CD4-positive, alpha-beta T cell treated with Interleukin-10 for 1 hour (primary cell): ENCODE results near the gene ZNF366.
"Not testable (repeated sequence)": the region's sequence is repeated elsewhere in the genome, so short reads cannot be mapped to it uniquely, and the experiment has no call there.

ENCODE experiments used
- DNase-seq: peaks from one replicate; pipeline ENCODE4 v3.0.0-alpha.2; 2020

ZNF366 gene

GRCh38 chr5:72436796-72437471, 70.3 kb downstream of the ZNF366 start:
- DNase-seq, result no peak

- no peak for DNase-seq
Measured at GRCh38 chr5:72434781-72435437, 72.3 kb downstream of the ZNF366 start.

GRCh38 chr5:72434056-72434780, 73.0 kb downstream of the ZNF366 start:
- DNase-seq, result no peak

GRCh38 chr5:72433522-72433921, 73.7 kb downstream of the ZNF366 start:
- DNase-seq, result no peak

DNA sequence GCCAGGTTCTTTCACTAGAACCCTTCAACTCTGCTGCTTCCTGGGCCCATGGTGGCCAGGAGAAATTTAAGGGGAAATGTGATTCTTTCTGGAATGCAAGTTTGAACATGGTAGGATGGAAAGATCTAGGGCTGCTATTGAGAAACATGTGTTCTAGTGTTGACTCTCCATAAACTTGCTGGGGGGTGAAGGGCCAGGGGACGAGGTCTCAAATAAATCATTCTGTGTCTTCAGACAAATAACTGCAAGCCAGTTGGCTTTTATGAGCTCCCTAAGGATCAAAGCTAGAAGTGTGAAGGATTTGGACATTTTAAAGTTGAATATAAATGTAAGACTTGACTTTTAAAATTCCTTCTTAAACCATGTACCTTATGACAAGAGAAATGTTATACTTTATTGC, 78.5 kb downstream of the ZNF366 start:
- DNase-seq, result no peak

DNA sequence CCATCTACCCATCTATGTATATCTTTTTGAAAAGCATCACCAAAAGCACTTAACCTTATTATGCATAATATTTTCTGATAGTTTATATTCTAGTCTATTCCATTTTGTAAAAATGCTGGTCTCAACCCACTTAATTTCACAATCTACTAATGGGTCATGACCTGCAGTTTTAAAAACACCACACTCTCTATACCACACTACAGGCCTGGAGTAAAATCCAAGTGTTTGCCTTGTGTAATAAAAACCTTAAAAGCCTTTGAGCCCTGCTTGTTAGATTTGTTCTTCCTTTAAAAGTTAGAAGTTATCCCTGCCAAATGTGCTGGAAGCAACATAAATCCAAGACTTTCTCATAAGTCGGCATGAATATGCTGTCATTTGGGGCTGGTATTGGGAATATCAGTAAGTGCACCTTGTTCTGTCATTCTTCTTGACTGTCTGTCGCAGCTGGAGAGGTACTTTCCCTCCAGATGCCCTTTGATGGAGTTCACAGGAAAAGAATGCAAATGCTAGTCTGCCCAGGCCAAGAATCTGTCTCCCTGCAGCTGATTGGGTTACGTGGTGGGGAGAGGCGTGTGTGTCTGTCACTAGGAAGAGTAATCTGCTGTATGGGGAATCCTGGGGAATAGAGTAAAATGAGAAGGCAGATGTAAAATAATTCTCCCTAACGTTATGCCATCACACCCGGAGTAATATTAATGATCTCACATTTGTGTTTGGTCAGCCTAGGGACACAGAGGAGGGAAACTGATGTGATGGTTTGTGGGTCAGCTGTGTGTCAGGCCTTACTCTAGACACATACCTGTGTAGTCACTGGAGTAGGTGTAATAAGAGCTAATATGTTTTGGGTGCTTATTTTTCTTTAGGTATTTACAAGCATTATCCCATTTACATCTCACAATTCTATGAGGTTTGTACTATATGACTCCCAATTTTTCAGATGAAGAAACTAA, 79.4 kb downstream of the ZNF366 start:
- no peak for DNase-seq

DNA sequence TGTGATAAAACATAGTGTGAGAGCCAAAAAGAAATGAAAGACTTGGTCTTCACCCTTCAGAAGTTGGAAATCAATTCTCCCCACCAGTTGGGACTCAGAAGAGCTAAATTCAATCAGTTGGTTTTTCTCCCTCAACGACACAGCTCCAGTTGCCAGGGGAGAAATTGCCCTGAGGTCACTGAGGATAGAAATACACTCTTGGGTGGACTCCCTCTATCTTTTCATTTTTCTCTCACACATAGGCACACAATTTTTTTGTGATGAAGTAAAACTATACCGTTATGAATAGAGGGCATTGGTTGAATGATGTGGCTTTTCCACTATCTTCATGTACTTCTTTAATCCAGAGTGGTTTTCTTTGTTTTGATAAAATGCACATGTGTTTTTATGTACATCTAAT, 80.2 kb downstream of the ZNF366 start:
- no peak for DNase-seq

- DNase-seq, result no peak
Measured at GRCh38 chr5:72426019-72426418, 81.2 kb downstream of the ZNF366 start.

DNA sequence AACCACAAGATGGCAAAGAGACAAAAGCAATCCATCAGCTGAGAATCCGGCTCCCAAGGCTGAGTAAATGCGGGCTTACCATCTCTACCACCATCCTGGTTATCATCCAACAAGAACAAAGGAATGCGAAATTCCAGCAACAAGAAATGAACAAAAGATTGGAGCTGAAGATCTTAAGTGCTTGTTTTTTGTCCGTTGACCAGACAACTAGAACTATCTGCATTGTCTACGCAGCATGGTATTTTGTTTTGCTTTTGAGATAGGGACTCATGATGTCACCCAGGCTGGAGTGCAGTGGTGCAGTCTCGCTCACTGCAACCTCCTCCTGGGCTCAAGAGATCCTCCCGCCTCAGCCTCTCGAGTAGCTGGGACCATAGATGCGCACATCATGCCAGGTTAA, 88.9 kb downstream of the ZNF366 start:
- no peak for DNase-seq

DNA sequence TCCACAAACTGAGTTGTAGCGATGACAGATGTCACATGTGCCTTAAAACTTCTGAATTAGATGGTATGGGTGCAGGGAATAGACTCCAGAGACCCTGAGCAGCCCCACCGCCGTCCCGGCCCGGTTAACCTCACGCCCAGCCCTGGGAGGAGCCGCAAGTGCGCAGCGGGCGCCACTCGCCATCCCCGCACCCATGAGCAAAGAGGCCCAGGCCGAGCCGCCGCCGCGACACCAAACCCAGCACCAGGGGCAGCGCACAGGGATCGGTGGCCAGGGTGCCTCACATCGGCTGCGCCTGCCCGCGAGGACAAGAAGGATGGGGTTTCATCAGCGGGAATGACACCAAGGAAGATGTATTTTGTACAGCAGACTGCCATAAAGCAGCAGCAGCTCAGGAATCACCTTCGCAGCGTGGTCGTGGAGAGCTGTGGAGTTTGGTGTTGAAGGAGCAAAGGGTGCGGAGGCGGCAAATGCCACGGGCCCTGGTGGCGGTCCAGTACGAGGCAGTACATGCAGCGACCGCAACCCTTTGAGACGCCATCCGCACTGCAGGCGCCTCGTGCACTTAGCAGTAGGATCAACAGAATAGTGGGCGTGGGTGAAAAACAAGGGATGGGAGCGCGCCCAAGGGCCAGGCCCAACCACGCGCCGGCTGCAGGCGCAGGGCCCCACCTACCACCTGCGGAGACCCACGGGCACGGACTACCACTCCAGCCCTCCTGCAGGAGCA, 89.7 kb downstream of the ZNF366 start:
- no peak for DNase-seq

DNA sequence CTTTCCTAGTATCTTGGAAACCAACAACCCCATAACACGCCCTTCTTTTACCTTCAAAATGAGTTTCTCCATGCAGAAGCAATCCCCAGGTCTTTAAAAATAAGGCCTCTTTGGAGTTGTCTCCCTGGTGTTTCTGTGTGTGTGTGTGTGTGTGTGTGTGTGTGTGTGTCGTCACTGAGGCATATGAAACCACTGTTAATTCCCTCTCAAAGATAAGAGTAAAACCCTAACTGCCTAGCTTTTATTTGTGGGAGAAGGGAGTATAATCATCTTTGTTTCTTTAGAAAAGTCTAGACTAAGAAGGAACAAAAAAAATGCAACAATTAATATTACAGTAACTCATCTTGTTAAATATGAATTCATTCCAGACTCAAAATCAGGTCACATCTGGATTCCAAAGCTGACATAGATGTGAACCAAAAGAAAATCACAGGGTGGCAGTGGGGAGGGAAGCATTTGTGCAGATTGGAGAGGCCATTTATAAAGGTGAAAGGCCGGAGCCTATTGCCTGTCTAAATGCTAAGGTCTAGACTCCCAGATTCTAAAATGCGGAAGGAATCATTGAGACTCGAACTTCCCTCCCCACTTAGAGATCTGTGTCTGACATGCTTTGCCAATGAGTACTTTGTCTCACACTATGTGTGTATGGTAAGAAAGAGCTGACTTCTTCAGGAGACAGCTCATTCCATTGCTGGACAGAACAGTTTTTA, 91.4 kb downstream of the ZNF366 start:
- DNase-seq, result no peak

DNA sequence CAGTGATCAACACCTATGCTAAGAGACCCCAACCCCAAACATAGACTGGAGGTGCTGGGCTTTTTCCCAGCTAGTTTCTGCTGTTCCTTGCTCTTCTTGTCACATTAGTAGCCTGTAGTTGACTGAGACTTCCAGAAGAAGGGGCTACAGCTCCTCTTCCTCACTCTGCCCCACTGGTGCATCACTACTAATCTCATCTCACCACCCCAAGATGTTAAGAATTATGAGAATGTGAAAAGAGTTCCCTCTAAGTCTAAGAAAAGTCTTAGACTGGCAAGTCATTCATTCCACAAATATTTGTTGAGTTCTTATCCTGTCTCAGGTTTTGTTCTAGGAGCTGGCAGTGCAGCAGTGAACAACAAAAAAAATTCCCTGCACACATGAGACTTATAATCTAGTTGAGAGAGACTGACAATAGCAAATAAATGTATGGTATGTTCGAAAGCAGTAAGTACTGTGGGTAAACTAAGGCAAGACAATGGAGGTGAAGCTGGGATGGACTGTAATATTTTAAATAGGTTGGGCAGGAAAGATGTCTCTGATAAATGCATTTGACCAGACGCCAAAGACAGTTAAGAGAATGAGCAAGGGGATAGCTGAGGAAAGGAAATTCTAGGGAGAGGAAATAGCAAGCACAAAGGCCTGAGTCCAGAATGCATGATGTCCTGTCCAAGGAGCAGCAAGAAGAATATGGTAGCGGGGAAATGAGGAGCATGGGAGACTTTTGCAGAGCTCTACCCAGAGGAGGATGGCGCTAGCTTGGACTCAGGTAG, 94.7 kb downstream of the ZNF366 start:
- DNase-seq, result no peak

DNA sequence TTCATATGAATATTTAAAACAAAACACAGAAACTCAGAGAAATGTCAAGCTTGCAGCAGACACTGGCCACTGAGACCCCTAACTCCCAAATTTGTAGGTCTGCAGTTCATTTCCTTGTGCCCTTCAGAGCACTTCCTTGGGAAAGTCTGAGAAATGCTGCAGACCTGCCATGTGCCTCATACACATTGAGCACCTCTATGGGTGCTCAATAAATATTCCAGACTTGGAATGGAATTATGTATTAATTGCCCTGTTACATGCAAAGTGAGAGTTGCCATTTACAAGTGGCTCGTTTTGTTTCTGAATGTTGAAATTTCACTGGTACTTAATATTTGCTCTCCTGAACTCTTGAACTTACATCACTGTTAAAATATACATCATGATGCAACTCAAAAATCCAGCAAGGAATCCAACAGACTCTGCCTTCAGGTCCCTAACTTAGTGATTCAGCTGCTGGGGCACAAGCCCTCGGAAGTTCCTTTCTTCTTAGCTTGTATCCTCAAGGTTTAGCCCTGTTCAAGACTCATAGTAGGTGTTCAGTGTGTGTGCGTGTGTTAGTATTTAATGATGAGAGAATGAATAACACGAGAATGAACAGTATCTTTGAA, 96.4 kb downstream of the ZNF366 start:
- DNase-seq, result no peak

GRCh38 chr5:72408603-72409002, 98.6 kb downstream of the ZNF366 start:
- no peak for DNase-seq

- no peak for DNase-seq
Measured at GRCh38 chr5:72408127-72408526, 99.1 kb downstream of the ZNF366 start.

DNA sequence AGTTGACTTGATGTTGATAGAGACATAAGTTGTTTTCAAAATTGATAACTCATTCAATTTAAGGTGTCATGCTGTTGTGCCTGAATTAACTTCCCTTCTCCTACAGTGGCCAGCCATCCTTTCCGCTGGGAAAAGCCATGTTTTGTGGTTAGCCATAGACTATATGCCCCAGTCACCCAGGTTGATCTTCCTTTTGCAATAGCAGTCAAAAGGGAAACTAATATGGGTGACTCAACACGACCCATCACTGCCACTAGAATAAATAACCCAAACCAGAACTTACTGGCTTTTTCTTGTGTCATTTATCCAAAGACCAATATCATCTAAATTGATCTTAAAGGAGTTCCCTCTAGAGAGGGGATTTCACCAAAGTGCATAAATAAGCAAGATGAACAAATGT, 99.7 kb downstream of the ZNF366 start:
- no peak for DNase-seq

GRCh38 chr5:72407078-72407477, 100.1 kb downstream of the ZNF366 start:
- no peak for DNase-seq

- not testable (repeated sequence) for DNase-seq
Measured at GRCh38 chr5:72404771-72405170, 102.4 kb downstream of the ZNF366 start.

- no peak for DNase-seq
Measured at GRCh38 chr5:72402959-72403628, 104.1 kb downstream of the ZNF366 start.

GRCh38 chr5:72402381-72402890, 104.8 kb downstream of the ZNF366 start:
- DNase-seq, result no peak
